Kidney (tissue), 14 donors: ENCODE results near the gene CCDC78. TPM values are rescaled to one million over a fixed set of nuclear protein-coding genes. Genes with fewer than 3 reads are reported as not detected.
A peak's percentile ranks its signal among the peaks of the same experiment; 100 is the strongest.

Source experiments
- DNase-seq, 5 donors: peaks; one replicate each; pipeline ENCODE4 v3.0.0-alpha.2; 2013 to 2020
- FAIRE-seq: peaks from 2 replicates; lab custom pipeline; 2012; peaks lifted over from hg19 to GRCh38; lab: Jason Lieb, UNC
- H3K27ac ChIP-seq, 2 donors: one replicate each; pipeline ENCODE4 v1.7.0; 2013; ENCODE audit warnings: low read depth in 2 of 2, low read length in 2 of 2, inconsistent platforms in 1 of 2
- H3K27me3 ChIP-seq: one replicate; pipeline ENCODE4 v1.7.1; 2013; ENCODE audit warnings: low read length, inconsistent platforms; ENCODE audit not compliant: control insufficient read depth, insufficient read depth
- H3K36me3 ChIP-seq, 3 donors: one replicate each; pipeline versions ENCODE4 v1.7.0 to v1.7.1; 2013; ENCODE audit warnings: low read length in 3 of 3, control low read depth in 1 of 3, inconsistent platforms in 1 of 3; ENCODE audit not compliant: insufficient read depth in 3 of 3, control insufficient read depth in 2 of 3
- H3K4me1 ChIP-seq, 3 donors: one replicate each; pipeline versions ENCODE4 v1.7.0 to v1.7.1; 2013; ENCODE audit warnings: low read length in 3 of 3, inconsistent platforms in 1 of 3, low read depth in 1 of 3; ENCODE audit not compliant: control insufficient read depth in 2 of 3, insufficient read depth in 2 of 3
- H3K4me3 ChIP-seq, 3 donors: one replicate each; pipeline versions ENCODE4 v1.7.0 to v1.8.1; 2013; ENCODE audit warnings: low read length in 3 of 3, control low read depth in 1 of 3, inconsistent platforms in 1 of 3
- H3K9ac ChIP-seq, 3 donors: one replicate each; pipeline versions ENCODE4 v1.7.0 to v1.7.1; 2013; ENCODE audit warnings: low read length in 3 of 3, control low read depth in 1 of 3, inconsistent platforms in 1 of 3
- H3K9me3 ChIP-seq, 3 donors: one replicate each; pipeline versions ENCODE4 v1.7.0 to v1.7.1; 2013; ENCODE audit warnings: low read length in 3 of 3, control low read depth in 1 of 3, inconsistent platforms in 1 of 3; ENCODE audit not compliant: control insufficient read depth in 2 of 3, insufficient read depth in 1 of 3
- intact Hi-C: fragments of 100-400 bp; cut with DNase I; formaldehyde crosslinking; loops from one replicate; pipeline ENCODE4 v1.11.1; 2022
- polyA plus RNA-seq: library from polyadenylated mRNA; stranded (reverse); fragments of 350-450 nt; fragmentation: Illumina TruSeq; extraction: RNeasy Lipid Tissue Mini Kit (QIAGEN cat#74804); gene quantifications from one replicate; pipeline ENCODE4 v1.2.3, GENCODE V29; 2014; ENCODE audit warnings: low read depth, low replicate concordance; ENCODE audit not compliant: insufficient read depth
- total RNA-seq: library from RNA; stranded (reverse); fragmentation: NEBNext Ultra II Directional; extraction: Animal tissue kit (Norgen Biotek cat#: 25700); gene quantifications from one replicate; pipeline ENCODE4 v1.2.1, GENCODE V29; 2021
- TF ChIP-seq, protein P1 (sequence below): IDR thresholded peaks from 3 replicates; pipeline ENCODE4 v1.5.1; 2012; ENCODE audit warnings: mild to moderate bottlenecking, moderate library complexity, borderline replicate concordance; ENCODE audit not compliant: insufficient read depth; ENCODE audit errors: extremely low read depth
- donor health status: control.
- donor health status: control.
- donor health status: control.
- donor health status: control.
- donor health status: control.
- donor health status: DM: yes; HTN: yes; CAD: no.
- donor health status: Normal renal cell carcinoma (clear cell type).

CCDC78 gene
- total and polyA plus RNA-seq, 2 donors from 2014 or later: 1.3 to 2.6 TPM

DNA sequence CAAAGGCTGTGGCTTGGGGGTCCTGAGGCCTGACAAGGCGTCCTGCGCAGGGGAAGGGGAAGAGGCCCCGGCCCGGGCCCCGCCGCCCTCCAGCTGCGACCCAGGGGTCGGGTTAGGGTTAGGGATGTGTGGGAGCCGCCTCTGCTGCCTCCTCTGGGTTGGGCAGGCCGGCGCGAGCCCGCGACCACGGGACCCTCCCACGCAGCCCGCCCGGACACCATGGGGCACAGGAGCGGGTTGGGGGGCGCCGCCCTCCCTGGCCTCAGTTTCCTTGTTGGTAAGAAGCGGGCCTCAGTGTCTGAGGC lies 14.2 kb upstream of the CCDC78 start:
- FAIRE-seq (no peak), DNase-seq (no peak)
- Histone ChIP-seq H3K4me1 (peaks cover 0 to 11% (median 0%) of the 10 kb centered on the region in 3 donors), H3K27me3 (no peaks in the 10 kb centered on the region), H3K9me3 (no peaks in the 10 kb centered on the region), H3K27ac (peak overlapping the region; percentile 28 to 71), H3K4me3 (peak overlapping the region; percentile 48 to 72 (median 65)), H3K9ac (peak overlapping the region; percentile 8 to 77 (median 26)), H3K36me3 (peaks cover 0 to 3% (median 0%) of the 10 kb centered on the region in 3 donors)
- intact Hi-C loops: no loop called here
- TF ChIP-seq, protein P1, sequence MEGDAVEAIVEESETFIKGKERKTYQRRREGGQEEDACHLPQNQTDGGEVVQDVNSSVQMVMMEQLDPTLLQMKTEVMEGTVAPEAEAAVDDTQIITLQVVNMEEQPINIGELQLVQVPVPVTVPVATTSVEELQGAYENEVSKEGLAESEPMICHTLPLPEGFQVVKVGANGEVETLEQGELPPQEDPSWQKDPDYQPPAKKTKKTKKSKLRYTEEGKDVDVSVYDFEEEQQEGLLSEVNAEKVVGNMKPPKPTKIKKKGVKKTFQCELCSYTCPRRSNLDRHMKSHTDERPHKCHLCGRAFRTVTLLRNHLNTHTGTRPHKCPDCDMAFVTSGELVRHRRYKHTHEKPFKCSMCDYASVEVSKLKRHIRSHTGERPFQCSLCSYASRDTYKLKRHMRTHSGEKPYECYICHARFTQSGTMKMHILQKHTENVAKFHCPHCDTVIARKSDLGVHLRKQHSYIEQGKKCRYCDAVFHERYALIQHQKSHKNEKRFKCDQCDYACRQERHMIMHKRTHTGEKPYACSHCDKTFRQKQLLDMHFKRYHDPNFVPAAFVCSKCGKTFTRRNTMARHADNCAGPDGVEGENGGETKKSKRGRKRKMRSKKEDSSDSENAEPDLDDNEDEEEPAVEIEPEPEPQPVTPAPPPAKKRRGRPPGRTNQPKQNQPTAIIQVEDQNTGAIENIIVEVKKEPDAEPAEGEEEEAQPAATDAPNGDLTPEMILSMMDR: no peak

GRCh38 chr16:739560-740458 lies 13.6 kb upstream of the CCDC78 start:
- no peak for FAIRE-seq

GRCh38 chr16:736936-737481 lies 10.8 kb upstream of the CCDC78 start:
- TF ChIP-seq, protein P1: no peak
- H3K36me3 ChIP-seq: peaks cover 0 to 3% (median 0%) of the 10 kb centered on the region in 3 donors

More at GRCh38 chr16:739560-740458, 13.6 kb upstream of the CCDC78 start:
- Histone ChIP-seq H3K27me3 (no peaks in the 10 kb centered on the region), H3K36me3 (peaks cover 0 to 3% (median 0%) of the 10 kb centered on the region in 3 donors), H3K4me1 (peaks cover 0 to 11% (median 0%) of the 10 kb centered on the region in 3 donors), H3K9ac (peak overlapping the region in 2 of 3 donors; percentile 8 to 77), H3K9me3 (no peaks in the 10 kb centered on the region), H3K4me3 (peak overlapping the region; percentile 12 to 72 (median 65)), H3K27ac (no peak overlapping the region)
- intact Hi-C loops: no loop called here
- TF ChIP-seq, protein P1: no peak
- DNase-seq: peak in 1 of 5 donors; percentile 67

More at GRCh38 chr16:736936-737481, 10.8 kb upstream of the CCDC78 start:
- H3K4me1 ChIP-seq: peaks cover 0 to 11% (median 0%) of the 10 kb centered on the region in 3 donors
- intact Hi-C loops: no loop called here
- no peak overlapping the region for H3K9ac ChIP-seq
- no peak overlapping the region for H3K4me3 ChIP-seq
- H3K9me3 ChIP-seq: no peaks in the 10 kb centered on the region
- DNase-seq (no peak), FAIRE-seq (no peak)
- H3K27ac ChIP-seq: no peak overlapping the region
- H3K27me3 ChIP-seq: no peaks in the 10 kb centered on the region
